Measurements from ENCODE around the gene CBFA2T3.

The CBFA2T3 gene

GRCh38 chr16:88885693-88886280 is 91.2 kb downstream of the CBFA2T3 start:
- Mint-ChIP-seq H3K36me3 (ENCODE audit: low read depth) (no peaks in the 10 kb centered on the region), H3K27me3 (ENCODE audit: low read depth, poor library complexity) (peaks cover 19% of the 10 kb centered on the region), H3K9me3 (peaks cover 12% of the 10 kb centered on the region), H3K4me1 (peaks cover 15% of the 10 kb centered on the region), H3K4me3 (no peak overlapping the region), H3K27ac (no peak overlapping the region)
- DNase-seq: no peak
- TF ChIP-seq CTCF (IDR thresholded peaks at IDR 0.05): no peak

GRCh38 chr16:88884569-88885271 is 92.3 kb downstream of the CBFA2T3 start:
- peaks cover 3% of the 10 kb centered on the region for H3K9me3 Mint-ChIP-seq
- H3K27me3 Mint-ChIP-seq (ENCODE audit: low read depth, poor library complexity): peaks cover 12% of the 10 kb centered on the region
- H3K4me1 Mint-ChIP-seq: peaks cover 25% of the 10 kb centered on the region
- no peak for TF ChIP-seq CTCF (IDR thresholded peaks at IDR 0.05)
- no peak for DNase-seq
- no peak overlapping the region for H3K4me3 Mint-ChIP-seq
- H3K36me3 Mint-ChIP-seq (ENCODE audit: low read depth): no peaks in the 10 kb centered on the region
- no peak overlapping the region for H3K27ac Mint-ChIP-seq

GRCh38 chr16:88883946-88884345 is 93.1 kb downstream of the CBFA2T3 start:
- H3K36me3 Mint-ChIP-seq (ENCODE audit: low read depth): no peaks in the 10 kb centered on the region
- TF ChIP-seq CTCF (IDR thresholded peaks at IDR 0.05): no peak
- peaks cover 12% of the 10 kb centered on the region for H3K27me3 Mint-ChIP-seq (ENCODE audit: low read depth, poor library complexity)
- no peak for DNase-seq
- no peak overlapping the region for H3K27ac Mint-ChIP-seq
- no peaks in the 10 kb centered on the region for H3K9me3 Mint-ChIP-seq
- H3K4me1 Mint-ChIP-seq: peaks cover 26% of the 10 kb centered on the region
- no peak overlapping the region for H3K4me3 Mint-ChIP-seq

GRCh38 chr16:88883117-88883895 is 93.7 kb downstream of the CBFA2T3 start:
- Mint-ChIP-seq H3K27ac (peak overlapping the region; percentile 61), H3K9me3 (no peaks in the 10 kb centered on the region), H3K4me3 (no peak overlapping the region), H3K4me1 (peaks cover 26% of the 10 kb centered on the region), H3K27me3 (ENCODE audit: low read depth, poor library complexity) (peaks cover 12% of the 10 kb centered on the region), H3K36me3 (ENCODE audit: low read depth) (no peaks in the 10 kb centered on the region)
- DNase-seq: no peak
- TF ChIP-seq CTCF (IDR thresholded peaks at IDR 0.05): no peak

- no peak overlapping the region for H3K27ac Mint-ChIP-seq
- no peaks in the 10 kb centered on the region for H3K36me3 Mint-ChIP-seq (ENCODE audit: low read depth)
- no peak for DNase-seq
- no peak for TF ChIP-seq CTCF (IDR thresholded peaks at IDR 0.05)
- peaks cover 20% of the 10 kb centered on the region for H3K4me1 Mint-ChIP-seq
- no peak overlapping the region for H3K4me3 Mint-ChIP-seq
- no peaks in the 10 kb centered on the region for H3K9me3 Mint-ChIP-seq
- peaks cover 16% of the 10 kb centered on the region for H3K27me3 Mint-ChIP-seq (ENCODE audit: low read depth, poor library complexity)
Measured at GRCh38 chr16:88882358-88883030, 94.5 kb downstream of the CBFA2T3 start.

Data from nephron progenitor cell (in vitro differentiated cells).